GM19351 (cell line): Measurements from ENCODE around the gene JPH2.

Experiments used
- ATAC-seq: cut with Tn5 transposase; IDR thresholded peaks from one replicate; pipeline ENCODE4 v1.9.1; 2021; ENCODE audit warnings: mild to moderate bottlenecking, moderate library complexity; ENCODE audit not compliant: unreplicated experiment

Gene JPH2

DNA sequence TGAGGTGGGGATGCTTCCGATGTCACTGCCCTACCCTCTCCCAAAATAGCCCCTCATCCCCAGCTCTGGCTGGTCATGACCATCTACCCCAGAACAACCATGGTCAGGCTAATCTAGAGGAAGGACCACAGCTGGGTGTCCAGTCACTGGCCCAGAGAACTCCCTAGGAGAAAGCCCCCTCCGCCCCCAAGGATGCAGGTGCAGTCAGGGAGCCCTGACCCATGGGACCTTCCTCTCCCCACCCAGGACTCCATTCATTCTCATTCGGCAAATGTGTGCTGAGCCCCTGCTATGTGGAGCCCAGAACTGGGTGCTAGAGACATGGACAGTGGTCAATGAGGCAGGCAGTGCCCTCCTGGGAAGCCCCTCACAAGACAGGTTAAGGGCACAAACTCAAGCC, 60.5 kb downstream of the JPH2 start:
- ATAC-seq = no peak

DNA sequence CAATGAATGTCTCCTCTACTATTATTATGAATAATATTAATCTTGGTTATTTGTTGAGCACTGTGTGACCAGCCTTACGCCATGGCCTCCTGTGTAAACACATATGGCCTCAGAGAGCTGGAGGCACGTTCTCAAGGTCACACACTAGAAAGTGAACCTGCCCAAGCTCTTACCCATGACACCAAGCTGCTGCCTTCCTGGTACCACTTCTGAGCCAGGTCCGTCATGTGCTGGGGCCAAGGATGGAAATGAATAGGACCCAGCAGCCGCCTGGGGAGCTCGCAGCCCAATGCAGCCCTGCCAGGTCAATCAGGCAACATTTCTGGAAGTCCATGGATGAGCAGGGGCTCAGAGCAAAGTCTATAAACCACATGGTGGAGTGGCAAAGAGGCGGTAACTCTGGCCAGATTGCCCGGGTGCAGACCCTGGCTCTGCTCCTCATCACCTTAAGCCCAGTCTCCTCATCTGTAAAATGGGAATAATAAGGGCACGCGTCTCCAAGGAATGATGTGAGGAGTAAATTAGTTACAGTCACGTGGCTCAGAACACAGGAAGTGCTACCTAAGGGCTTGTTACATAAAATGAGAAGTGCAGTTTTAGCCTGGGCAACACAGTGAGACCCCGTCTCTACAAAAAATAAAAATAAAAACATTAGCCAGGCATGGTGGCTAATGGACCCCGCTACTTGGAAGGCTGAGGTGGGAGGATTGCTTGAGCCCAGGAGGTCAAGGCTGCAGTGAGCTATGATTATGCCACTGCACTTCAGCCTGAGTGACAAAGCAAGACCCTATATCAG, 61.5 kb downstream of the JPH2 start:
- no peak for ATAC-seq

DNA sequence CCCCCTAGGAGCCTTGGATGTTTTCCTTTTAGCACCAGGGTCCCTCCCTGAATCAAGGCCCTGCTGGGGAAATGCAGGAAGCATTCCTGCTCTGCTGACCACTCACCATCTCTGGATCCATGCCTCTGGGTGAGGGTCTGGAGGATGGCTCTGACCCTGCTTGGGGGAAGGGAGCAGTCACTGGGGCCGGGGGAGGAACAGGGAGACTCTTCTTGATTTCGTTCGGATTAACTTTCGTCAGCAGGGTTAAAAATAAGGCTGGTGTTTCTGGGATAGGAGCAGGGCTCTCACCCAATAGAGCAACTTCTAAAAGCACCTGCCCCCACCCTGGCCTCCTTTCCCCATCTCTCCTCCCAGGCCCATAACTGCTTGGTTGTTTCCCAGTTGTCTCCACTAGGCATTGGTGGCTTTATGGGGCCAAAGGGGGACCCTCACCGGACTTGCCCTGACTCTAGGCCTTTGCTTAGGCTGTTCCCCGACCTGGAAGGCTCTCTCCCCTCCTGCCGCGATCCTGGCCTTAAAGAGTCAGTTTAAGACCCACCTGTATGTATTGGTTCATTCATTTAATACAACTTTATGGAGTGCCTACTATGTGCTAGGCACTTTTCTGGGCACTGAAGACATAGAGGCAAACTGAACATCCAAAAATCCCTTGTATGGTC, 63.0 kb downstream of the JPH2 start:
- no peak for ATAC-seq

DNA sequence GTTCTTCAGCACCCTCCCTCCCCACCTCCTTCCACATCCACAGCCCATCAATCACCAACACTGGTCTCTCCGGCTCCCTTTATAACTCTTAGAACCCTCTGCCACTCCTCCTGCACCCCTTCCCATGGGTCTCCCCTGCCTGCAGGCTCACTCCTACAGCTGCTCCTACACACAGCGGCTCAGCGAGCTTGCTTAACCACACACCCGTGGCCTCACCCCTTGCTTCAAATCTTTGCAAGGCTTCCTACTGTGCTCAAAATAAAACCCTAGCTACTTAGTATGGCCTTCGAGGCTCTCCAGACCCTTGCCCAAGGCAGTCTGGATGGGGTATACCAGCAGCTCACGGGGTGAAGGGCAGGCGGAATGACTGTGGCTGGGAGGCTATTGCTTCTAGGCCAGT, 63.7 kb downstream of the JPH2 start:
- no peak for ATAC-seq

DNA sequence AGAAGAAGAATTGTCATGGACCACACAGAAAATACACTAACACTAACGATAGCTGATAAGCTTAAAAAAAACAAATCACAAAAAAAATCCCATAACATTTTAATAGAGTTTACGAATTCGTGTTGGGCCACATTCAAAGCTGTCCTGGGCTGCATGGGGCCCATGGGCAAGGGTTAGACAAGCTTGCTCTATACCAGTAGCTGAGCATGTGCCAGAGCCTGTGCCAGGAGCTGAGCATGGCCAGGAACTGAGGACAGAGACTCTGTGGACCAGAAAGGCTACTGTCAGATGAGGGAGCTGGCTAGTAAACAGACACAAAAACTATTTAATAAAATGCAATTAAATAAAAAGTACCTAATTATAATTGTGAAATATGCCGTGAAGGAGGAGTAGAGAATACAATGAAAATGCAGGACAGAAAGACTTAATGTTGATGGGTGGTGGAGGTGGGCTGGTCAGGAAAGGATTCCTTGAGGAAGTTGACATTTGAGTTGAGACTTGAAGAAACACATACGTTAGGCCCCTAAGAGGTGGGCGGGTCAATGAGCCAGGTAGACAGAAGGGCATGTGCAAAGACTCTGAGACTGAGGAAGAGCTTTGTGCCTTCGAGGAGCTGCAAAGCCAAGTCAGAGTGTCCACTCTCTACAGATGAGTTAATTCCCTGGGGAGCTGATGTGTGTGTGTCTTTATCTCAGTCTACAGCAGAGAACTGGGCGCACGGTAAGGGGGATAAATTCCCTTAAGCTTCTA, 66.1 kb downstream of the JPH2 start:
- no peak for ATAC-seq

DNA sequence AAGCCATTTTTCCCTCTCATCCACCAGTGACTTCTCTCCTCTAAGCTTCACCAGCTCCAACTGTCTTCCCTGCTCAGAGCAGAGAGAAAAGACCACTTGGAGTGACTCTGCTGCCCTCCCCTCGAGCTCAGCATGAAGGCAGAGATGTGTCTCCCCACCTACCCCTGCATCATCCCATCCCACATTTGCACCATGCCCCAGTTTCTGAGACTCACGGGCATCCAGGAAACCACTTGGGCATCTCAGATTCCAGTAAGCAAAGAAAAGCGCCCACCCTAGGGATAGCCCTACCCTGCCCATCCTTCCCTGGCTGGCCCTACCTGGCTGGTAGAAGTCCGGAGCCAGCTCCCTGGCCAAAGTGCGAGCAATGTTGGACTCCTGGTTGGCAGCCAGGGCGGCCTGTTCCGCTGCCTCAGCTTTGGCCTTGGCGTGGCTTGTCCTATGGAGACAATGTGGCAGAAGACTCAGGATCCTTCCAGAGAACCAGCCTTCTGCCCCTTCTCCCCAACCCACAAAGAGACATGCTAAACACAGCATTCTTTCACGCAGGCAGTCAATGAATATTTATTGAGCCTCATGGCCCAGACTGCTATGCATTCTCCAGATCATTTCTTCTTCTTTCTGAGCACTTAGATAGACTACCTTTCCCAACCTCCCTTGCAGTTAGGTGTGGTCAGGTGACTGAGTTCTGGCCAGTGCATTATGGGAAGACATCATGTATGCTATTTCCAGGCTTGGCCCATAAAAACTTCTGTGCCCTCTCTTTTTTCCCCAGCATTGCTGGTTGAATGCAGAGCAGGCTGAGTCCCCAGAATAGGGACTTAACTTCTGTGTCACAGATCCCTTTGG, 68.6 kb downstream of the JPH2 start:
- no peak for ATAC-seq

DNA sequence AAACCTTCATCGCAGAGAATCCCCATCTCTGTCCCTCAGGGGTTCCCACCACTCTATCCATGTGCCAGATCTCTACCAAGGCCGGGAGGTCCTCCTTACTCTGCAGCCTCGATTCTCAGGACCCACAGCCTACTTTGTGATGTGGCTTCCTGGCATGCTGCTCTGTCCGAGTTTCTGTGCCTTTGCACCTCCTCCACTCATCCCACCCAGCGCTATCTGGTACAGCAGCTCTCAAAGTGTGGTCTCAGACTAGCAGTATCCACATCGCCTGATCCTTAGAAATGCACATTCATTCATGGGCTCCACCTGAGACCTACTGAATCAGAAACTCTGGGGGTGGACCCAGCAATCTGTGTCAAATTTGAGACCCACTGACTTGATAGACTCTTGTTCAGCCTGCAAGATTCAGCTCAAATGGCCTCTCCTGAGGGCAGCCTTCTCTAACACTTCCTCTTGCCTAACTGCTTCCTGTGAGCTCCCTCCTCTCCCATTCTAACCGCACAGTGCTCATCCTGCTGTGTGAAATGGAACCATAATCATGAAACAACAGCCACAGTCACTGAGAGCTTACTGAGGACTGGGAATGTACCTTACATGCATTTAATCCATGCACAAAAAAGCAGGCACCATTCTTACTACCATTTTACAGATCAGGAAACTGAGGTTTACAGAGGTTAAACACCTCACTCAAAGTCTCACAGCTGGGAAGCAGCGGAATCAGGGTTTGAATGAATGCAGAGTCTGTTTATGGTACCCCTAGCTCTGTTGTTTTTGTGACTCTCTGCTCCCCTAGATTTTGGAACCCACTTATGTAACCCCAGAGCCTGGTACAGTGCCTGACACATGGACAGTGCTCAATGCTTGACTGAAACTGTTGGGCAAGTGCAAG, 69.4 kb downstream of the JPH2 start:
- no peak for ATAC-seq

DNA sequence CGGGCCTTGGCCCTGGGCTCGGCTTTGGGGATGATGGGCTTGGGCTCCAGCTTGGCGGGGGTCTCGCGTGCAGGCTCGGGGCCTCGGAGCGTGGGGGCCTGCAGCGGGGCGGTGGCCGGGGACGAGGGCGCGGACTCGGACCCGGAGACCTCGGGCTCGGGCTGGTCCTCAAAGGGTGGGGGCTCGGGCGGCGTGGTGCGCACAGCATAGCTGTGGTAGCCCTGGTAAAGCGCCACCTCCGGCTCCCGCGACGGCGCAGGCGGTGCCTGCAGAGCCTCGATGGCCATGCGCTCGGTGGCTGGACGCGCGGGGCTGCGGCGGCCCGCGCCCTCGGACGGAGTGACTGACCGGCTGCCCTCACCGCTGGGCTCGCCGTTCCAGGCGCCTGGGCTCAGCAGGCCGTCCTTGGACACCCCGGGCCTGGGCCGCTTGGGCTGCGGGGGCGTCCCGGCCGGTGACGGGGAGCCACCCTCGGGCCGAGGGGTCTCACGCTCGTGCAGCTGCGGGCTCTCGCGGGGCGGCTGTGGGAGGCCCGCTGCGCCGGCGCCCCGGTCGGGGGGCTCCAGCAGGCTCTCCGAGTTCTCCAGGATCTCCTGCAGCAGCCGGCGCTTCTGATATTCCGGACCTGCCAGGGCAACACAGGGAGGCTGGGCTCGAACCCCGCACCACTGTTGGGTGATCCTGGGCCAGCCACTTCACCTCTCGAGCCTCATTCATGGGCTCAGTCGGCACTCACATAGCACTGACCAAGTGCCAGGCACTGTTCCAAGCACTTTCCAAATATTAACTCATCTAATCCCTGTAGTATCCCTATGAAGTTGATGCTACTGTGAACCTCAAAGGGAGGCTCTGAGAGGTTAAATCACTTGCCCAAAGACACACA, 71.0 kb downstream of the JPH2 start:
- ATAC-seq = no peak

DNA sequence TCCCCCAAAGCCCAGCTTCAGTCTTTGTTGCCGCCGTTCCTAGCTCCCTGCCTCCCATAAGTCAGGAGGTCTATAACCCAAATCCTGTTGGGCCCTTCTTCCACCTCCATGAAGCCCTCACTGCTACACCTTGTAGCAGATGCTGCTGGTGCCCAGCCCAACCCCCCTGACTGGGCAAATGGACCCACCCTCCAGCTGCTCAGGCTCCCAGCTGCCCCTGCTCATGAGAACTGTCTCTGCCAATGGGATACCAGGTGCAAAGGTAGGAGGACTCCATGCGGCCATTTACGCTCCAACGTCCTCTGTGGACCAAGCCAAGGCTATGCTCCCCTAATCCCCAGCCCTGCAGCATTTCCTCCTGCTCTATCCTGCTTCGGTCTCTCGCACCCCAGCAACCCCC, 71.8 kb downstream of the JPH2 start:
- no peak for ATAC-seq

DNA sequence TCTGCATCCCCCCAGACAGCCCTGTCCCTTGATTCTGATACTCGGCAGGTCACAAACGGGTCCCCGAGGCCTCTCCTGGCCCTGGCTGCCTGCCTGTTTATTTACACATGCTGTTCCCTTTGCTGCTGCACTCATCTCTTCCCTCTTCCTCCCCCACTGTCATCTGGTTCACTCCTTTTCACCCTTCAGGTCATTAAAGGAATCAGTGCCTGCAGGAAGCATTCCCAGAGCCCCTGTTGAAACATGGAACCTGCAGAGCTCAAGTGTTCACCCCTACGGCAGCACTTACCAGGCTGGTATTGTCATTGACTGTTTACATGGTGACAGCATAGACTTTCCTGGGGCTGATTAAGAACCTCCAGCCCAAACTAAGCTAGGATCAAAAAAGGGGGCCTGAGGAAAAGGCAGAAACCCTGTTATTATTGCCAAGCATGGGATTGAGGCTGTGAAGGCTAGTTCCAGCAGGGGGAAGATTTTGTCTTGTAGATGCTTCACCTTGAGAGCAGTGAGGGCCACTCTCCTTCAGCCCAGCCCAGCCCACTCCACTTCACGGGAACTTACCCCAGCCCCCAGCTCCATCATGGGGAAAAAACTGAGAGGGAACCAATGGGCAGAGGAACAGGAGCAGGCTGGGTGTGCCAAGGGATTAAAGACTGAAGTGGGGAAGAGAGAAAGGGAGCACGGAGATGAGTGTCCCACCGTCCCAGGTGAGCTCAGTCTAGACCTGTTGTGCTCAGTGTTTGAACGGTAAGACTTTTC, 73.2 kb downstream of the JPH2 start:
- ATAC-seq = no peak

DNA sequence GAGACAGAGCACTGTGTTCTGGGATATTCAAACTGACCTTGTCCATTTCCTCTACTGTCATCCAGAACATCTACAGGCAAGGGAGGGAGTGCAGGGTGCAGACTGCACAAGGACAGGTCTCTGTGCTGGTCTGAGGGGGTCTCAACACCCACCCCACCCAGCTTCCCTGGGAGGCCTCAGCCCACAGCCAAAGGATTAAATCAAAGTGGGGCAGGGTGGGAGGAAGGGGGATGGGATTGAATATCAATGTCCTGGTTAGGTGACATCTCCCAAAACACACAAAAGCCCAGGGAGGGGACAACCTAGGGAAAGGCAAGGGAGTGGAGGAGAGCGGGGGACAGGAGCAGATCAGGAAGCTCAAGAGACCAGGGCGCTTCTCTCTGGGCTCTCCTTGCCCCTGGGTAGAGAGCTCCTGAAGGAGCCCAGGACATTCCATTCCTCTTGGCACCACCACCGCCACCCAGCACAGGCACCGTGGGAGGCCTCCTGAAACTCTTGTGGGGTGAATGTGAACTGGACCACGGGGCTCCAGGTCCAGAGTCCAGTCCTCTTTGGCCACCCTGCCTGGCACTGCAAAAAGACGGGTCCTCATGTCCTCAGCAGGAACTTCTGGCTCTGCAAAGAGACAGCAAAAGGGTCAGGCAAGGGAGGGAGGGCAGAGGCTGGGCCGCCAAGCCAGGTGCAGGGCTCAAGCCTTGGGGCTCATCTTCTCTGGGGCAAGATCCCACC, 73.9 kb downstream of the JPH2 start:
- ATAC-seq = no peak

DNA sequence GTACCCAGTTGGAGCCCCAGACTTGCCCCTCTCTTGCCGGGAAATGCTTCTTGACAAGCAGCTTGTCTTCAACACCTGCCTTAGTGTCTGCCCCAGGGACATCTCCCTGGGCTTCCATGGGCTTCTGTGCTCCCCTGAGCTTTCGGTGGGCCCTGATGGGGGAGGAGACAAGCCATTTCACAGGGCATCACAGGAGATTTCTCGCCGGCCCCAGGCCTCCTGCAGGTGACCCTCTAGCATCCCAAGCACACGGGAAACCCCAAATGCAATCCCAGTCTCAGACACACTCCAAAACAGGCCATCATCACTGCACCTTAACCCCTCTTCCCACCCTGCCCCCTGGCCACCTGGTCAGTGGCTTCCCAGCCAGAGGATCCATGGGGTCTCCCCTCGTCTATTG, 74.5 kb downstream of the JPH2 start:
- ATAC-seq = no peak

DNA sequence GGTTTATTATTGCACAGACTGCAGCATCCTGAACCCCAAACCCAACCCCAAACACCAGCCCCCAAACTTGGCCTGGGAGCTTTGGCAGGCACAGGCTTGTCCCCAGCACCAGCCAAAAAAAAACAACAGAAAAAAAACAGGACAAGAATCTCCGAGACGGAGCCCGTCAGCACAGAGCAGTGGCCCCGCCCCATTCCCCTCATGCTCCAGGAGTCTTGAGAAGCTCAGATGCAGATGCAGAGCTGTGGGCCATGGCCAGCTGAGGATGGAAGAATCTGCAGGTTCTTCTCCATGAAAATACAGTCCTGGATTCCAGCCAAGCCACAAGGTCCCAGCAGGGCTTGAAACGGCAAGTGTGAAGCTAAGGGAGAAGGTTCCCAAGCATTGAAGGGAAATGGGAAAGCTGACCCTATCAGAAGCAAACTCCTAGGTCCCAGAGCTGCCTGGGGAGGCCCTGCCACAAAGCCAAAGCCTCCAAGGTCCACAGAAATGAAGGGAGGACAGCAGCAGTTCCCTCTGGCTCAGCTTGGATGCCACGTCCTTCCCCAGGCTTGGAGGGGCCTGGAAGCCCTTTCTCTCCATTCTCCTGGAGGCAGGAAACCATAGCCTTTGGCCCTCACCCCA, 75.2 kb downstream of the JPH2 start:
- no peak for ATAC-seq

DNA sequence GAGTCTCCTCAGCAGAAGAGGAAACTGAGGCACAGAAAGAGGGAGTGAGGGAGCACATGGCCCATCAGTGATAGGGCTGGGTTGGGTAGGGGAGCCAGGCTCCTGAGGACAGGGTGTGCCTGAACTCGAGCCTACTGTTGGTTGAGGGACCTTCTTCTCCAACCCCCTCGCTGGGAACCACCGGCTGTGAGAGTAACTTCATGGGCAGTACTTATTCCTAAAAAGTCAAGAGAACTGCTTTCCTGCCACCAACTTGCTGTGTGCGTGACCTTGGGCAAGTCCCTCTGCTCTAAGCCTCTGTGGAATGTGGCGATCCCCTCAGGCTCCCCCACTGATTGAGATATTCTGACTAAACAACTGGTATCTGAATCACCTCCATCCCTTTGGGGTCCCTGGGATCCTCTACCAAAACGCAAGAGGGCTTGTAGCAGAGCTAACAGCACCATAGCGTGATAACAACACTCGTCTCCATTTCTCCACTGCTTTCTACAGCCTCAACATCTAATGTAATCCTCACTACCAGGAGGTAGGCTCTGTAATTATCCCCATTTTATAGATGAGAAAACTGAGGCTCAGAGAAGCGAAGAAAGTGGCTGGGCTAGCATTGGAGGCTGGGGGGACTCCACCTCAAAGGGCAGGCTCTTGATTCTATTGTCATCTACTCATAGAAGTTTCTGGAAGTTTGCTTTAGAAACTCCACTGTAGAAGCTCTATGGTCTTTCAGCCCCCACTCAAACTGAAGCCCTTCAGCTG, 76.0 kb downstream of the JPH2 start:
- no peak for ATAC-seq

DNA sequence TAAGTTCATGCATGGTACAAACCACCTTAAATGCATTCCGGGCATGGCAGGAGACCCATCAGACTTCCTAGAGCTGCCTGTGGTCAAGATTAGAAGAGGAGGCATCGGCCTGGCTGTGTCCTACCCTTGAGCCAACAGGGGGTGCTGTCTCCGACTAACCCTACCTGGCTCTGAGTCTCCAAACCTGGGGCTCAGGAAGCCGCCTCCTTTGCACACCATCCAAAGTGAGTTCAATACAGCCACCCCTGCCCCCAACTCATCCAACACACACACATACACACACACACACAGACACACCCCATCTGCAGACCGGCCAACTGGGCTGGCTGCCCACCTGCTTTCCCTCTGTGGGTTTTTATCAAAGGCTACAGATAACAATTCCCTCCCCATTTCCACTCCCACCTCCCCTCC, 77.0 kb downstream of the JPH2 start:
- ATAC-seq = no peak

DNA sequence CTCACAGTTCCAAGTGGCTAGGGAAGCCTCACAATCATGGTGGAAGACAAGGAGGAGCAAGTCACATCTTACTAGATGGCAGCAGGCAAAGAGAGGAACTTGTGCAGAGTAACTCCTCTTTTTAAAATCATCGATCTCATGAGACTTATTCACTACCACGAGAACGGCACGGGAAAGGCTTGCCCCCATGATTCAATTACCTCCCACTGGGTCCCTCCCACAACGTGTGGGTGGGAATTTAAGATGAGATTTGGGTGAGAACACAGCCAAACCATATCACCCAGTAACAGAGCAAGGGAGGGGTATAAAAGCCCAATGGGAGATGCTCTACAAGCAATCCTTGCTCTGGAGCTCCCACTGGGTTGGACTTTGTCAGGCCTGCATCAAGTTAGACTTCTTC, 80.4 kb downstream of the JPH2 start:
- ATAC-seq = no peak
